IPS-11a (cell line): ENCODE data around the gene MAGEA1.
"Not testable (repeated sequence)": the region's sequence is repeated elsewhere in the genome, so short reads cannot be mapped to it uniquely, and the experiment has no call there.

Source experiments
- H3K4me3 ChIP-seq: one replicate; pipeline ENCODE4 v1.5.1; 2013; ENCODE audit warnings: low read depth, low read length, control low read depth

Gene MAGEA1, protein sequence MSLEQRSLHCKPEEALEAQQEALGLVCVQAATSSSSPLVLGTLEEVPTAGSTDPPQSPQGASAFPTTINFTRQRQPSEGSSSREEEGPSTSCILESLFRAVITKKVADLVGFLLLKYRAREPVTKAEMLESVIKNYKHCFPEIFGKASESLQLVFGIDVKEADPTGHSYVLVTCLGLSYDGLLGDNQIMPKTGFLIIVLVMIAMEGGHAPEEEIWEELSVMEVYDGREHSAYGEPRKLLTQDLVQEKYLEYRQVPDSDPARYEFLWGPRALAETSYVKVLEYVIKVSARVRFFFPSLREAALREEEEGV

DNA sequence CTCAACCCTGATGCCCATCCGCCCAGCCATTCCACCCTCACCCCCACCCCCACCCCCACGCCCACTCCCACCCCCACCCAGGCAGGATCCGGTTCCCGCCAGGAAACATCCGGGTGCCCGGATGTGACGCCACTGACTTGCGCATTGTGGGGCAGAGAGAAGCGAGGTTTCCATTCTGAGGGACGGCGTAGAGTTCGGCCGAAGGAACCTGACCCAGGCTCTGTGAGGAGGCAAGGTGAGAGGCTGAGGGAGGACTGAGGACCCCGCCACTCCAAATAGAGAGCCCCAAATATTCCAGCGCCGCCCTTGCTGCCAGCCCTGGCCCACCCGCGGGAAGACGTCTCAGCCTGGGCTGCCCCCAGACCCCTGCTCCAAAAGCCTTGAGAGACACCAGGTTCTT lies at the start of gene MAGEA1:
Gene MAGEA1 (plus strand): TSS at position 154 of the 400 bp plus-strand sequence. CDS start 3,106 bp downstream, outside the sequence.
- no peak within 1 kb of the TSS for H3K4me3 ChIP-seq

DNA sequence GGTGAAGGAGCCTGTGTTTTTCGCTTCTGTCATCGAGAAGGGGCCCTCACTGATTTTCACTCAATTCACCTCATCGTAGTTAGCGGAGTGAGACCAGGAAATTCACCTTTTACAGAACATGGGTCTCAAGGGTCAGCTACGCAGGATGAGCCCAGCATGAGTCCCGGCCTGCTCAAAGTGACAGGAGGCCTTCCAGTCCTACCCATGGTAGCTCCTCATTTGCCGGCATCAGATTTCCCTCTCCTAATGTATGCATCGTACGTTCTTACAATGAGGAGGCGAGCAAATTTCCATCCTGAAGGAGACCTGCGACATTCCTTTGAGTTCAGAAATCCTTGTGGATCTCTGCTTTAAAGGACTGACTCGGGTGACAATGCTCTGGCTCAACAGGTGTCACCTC lies 46.2 kb upstream of the MAGEA1 start:
- H3K4me3 ChIP-seq, result not testable (repeated sequence)

DNA sequence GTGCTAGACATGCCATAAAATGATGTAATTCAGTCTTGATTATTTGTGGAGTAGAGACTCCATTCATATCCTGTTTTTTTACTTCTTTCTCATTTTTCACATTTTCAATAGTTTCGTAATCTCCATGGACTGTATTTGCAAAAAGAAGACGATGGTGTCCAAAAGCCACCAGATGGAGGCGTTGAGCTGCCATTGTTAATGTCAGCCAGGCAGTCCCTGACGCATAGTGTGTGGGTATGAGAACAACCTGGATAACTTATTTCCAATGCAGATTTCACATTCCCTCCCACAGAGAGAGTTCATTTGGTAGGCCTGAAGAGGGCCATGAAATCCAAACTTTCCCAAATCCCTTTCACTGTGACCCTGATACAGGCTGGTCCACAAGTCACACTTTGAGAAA lies 40.0 kb upstream of the MAGEA1 start:
- H3K4me3 ChIP-seq, result not testable (repeated sequence)

DNA sequence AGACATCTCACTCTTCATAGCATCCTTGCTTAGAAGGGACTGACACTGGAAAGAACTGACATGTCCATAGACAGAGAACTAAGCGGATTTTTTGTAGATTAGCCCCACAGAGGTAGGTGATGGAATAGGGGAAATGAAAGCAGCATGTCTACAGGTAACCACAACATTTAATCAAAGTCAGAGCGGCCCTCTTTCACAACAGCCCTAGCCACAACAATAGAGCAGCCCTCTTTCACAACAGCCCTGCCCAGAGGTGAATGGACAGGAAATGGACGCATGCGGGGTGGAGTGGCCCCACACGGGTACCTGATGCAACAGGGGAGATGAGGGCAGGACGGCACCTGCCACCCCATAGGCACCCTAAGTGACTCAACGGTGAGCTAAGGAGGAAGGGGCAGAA lies 32.8 kb upstream of the MAGEA1 start:
- H3K4me3 ChIP-seq, result not testable (repeated sequence)

DNA sequence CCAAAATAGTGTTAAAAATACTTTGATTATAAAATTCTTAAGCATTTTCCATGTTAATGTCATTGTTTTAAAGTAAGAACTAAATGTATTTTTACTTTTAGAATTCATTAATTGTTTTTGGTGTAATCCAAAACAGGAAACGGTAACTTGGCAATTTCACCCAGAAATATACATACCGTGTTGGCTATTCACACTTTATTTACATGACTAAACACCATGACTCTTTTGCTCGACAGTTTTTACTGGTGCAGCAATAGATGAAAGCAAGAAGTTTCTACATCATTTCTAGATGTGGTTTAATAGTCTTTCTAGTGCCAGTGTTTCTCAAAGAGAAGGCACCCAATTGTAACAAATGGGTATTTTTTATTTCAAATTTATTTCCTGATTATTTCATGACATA lies 25.6 kb upstream of the MAGEA1 start:
- H3K4me3 ChIP-seq, result no peak overlapping the region

DNA sequence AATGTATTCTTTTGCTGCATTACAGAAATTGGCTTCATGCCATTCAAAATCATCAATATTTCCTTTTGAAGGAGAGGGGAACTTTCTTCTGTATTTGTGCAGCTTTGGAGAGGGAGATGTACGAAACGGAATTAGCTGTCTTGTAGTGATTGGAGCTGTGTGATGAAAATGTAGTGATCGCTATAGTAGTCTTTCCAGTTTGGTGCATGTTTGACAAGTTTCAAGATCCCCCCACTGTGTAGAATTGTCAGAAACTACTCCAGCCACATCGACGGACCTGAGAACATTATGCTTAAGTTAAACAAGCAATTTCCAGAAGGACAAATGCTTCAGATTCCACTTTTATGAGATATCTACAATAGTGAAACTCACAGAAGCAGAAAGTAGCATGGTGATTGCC lies 21.6 kb upstream of the MAGEA1 start:
- H3K4me3 ChIP-seq, result no peak overlapping the region

DNA sequence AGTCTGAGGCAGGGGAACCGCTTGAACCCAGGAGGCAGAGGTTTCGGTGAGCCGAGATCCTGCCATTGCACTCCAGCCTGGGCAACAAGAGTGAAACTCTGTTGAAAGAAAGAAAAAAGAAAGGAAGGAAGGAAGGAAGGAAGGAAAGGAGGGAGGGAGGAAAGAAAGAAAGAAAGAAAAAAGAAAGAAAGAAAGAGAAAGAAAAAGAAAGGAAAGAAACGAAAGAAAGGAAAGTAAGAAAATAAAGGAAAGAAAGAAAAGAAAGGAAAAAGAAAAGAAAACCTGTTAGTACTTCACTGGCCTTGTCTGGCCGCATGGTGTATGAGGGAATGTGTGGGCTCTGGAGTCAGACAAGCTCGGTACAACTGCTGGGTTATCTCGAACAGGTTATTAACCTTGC lies 20.8 kb upstream of the MAGEA1 start:
- H3K4me3 ChIP-seq, result no peak overlapping the region

DNA sequence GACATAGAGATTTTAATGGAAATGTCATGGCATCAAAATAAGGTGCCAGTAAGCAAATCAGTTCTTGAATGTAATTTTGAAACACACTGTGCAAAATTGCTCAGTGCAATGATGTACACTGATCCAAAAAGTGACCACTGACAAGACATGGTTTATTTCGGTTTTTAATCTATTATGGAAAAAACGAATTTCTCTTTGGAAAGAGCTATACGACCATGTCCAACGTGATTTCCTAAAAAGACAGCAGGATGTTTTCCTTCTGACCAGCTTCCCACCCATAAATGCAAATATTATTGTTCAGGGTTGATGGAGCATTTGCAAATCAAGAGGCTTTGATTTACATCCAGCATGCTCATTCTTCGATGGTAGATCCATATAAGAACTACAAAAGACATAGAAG lies 17.1 kb upstream of the MAGEA1 start:
- H3K4me3 ChIP-seq, result no peak overlapping the region

DNA sequence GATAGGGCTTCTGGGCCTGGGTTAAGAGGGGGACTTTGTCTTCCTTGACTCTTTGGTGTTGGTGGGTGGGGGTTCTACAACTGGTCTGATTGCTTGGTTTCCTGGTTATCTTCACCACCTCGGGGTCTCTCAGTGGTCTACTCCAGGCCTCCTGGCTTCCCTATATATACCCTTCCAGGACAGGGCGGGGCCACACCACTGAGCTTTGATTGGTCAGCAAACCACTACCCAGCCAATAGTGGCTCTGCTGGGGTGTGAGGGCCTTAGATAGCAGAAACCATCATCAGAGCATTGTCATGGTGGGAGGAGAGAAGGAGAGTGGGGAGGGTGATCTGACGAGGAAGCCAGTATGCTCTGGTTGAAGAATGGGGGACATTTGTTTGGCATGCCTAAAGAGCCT lies 14.4 kb upstream of the MAGEA1 start:
- no peak overlapping the region for H3K4me3 ChIP-seq

DNA sequence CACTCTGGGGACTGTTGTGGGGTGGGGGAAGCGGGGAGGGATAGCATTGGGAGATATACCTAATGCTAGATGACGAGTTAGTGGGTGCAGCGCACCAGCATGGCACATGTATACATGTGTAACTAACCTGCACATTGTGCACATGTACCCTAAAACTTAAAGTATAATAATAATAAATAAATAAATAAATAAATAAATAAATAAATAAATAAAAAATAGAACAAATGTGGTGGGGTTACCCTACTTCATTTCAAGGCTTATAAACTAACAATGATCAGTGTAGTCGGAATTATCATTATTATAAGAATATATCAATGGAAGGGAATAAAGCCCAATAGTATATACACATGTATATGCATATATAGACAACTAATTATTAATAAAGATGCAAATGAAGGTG lies 10.7 kb upstream of the MAGEA1 start:
- H3K4me3 ChIP-seq, result not testable (repeated sequence)

DNA sequence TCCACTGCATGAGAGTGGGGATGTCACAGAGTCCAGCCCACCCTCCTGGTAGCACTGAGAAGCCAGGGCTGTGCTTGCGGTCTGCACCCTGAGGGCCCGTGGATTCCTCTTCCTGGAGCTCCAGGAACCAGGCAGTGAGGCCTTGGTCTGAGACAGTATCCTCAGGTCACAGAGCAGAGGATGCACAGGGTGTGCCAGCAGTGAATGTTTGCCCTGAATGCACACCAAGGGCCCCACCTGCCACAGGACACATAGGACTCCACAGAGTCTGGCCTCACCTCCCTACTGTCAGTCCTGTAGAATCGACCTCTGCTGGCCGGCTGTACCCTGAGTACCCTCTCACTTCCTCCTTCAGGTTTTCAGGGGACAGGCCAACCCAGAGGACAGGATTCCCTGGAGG lies 2.7 kb downstream of the MAGEA1 start:
- no peak overlapping the region for H3K4me3 ChIP-seq

DNA sequence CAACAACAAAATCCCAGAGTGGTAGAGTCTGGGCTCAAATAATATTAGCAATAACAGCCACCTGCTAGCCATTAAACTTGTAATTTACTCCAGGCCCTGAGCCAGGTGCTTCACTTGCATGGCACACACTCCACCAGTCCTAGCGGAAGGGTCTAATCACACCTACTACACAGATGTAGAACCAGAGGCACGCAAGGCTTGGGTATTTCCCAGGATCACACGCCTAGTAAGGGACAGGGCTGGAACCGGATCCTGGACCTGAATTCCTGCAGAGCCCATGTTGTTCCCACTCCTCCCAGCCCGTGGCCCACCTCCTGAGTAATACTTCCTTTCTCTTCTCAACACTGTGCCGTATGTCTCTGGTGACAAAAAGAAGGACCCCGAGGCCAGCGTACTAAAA lies 5.7 kb downstream of the MAGEA1 start:
- no peak overlapping the region for H3K4me3 ChIP-seq

DNA sequence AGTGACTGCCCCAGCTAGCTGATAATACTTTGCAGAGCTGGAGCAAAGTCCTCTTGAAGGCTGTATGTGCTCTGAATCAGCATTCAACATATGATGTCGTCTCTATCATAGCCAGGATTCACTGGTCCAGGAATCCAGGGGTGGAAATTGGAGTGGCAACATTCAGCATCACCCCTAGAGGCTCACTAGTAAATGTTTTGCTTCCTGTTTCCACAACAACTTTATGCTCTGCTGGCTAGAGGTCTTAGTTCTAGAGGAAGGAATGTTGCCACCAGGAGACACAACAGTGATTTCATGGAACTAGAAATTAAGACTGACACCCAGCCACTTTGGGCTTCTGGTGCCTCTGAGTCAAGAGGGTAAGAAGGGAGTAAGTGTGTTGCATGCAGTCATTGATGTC lies 11.3 kb downstream of the MAGEA1 start:
- H3K4me3 ChIP-seq, result no peak overlapping the region

DNA sequence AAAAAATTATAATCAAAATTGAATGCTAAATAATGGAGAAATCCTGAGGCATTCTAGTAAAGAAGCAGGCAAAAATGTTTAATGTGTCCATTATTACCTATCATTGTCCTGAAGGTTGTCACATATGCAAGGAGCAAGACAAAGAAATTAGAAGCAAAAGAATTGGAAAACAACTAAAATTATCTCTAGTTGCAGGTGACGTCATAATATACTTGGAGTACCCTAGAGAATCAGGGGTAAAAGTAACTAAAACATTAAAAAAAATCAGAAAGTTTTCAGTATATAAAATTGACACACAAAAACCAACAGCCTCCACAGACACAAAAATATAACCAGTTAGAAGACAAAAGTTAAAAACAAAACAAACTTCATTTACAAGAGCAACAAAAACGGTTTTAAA lies 21.4 kb downstream of the MAGEA1 start:
- H3K4me3 ChIP-seq, result no peak overlapping the region

DNA sequence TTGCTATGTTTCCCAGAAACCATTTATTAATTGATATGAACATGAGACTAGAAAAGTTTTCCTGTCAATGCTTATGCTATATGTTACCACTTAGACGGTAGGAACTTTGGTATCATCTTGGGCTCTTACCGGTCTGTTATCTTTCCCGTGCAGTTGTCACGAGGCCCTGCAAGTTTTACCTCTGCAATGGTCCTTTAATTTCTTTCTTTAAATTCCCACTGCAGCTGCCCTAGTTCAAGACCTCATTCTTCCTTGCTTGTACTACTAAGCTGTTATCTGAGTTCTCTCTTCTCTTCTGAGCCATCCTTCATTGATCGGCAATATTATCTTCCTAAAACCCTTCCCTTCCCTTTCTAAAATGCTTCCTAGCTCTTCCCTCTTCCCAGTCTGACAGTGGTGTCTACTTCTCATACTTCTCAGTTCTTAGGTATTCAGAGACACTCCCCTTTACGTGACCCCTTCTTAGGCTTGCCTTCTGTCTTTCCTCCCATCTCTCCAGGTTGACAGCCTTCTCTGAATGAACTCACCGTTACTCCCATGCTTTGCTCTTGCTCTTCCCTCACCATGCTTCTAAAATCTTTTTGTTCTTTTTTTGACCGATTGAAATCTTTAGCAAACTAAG lies 27.5 kb downstream of the MAGEA1 start:
- H3K4me3 ChIP-seq, result no peak overlapping the region

DNA sequence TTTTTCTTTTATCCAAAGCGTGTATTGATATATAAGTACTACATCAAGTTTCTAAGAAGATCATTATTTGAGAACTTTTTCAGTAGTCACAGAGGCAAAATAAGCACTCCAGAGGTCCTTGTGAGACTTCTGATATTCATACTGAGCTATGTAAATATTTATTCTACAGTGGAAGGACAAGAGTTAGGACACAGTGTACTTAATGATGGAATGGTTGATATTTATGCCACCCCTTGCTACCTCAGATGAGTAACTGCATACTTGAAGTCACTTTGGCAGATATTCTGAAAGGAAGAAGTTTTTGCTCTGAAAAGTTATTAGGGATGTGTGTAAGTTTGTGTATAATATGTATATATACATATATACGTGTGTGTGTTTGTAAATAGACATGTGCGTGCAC lies 30.3 kb downstream of the MAGEA1 start:
- no peak overlapping the region for H3K4me3 ChIP-seq

DNA sequence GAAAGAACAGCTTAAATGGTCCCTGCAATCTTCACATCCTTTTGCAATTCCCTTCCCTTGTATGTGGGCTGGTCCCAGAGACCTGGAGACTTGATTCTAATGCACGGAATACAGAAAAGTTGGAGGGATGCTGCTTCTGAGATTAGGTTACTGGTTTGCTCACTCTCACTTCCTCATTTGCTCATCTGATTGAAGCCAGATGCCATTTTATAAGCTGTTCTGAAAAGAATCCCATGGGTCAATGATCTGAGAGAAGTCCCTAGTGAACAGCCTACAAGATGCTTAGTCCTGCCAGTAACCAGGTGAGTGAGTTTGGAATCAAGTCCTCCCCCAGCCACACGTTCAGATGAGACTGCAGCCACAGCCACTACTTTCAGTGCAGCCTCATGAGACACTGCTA lies 35.9 kb downstream of the MAGEA1 start:
- no peak overlapping the region for H3K4me3 ChIP-seq

DNA sequence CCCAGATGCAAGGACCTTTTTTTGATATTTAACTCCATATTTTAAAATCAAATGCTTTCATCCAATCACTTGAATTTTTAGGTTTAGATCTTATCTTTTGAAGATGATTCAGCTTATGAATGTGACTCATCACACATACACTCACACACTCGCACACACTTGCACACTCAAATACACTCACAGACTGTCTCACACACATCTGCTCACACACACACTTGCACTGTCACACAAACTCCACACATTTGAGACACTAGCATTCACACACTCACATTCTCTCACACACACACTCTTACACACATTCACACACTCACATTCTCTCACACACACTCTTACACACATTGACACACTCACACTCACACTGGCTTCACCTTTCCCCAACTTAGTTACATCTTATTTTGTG lies 37.8 kb downstream of the MAGEA1 start:
- no peak overlapping the region for H3K4me3 ChIP-seq

DNA sequence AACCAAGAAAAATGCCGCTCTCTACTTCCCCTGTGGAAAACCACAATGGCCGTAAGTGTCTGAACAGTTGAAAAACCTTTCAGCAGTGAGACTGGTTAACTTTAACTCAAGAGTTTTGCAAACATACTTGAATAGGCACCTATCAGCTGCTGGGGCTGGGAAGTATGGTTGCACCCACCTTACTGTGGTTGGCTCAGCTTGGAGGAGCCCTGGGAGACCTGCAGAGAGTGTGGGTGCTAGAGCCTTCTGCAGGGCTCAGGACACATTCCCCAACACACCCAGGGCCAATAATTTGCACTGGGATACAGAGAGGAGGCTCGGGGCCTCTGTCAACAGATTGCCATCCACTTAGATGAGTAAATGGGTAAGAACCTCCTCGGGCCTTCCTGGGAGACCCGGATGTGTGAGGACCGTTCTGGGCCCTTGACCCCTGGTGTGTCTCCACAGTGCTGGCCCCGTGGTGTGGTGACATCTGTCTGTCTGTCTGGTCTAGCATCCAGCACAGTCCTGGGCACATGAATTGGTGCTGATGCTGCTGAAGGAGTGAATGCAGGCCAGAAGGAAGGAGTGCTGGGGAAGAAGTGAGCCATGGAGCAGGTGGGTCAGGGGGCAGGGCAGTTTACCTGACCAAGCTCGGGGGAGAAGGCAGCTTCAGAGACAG lies 46.5 kb downstream of the MAGEA1 start:
- H3K4me3 ChIP-seq, result no peak overlapping the region

DNA sequence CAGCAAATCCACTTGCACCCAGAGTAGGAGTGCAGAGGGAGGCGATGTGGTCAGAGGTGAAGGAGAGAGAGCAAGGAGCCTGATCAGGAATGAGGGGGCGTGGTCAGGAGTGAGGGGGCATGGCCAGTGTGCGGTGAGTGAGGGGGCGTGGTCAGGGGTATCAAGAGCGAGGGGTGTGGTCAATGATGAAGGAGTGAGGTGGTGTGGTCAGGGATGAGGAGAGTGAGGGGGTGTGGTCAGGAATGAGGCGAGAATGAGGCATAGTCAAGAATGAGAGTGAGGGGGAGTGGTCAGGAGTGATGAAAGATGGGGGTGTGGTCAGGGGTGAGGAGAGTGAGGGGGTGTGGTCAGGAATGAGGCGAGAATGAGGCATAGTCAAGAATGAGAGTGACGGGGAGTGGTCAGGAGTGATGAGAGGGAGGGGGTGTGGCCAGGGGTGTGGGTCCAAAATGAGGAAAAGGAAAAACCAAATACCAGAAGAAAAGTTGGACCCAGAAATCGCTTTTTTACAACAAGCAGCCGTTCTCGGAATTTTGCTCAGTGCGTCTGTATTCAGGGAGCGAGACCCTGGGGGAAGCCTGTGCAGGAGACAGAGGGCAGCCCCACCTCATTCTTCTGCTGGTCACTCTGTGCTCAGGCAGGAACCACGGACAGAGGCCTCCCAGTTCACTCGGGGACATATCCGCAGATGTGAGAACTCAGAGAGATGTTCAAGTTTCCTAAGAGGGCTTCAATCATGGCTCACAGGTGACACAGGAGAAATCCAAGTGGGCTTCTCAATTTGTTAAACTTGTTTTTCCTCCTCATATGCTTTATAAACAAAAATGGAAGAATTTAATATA lies 47.5 kb downstream of the MAGEA1 start:
- H3K4me3 ChIP-seq, result peak overlapping the region; percentile 14
